Spleen (tissue), 7 donors: Measurements from ENCODE around the gene SSTR5.

Source experiments
- CTCF ChIP-seq, 11 experiments: fragments of 200-600 bp in 7 of 11; fragments of 450-650 bp in 4 of 11; sonication (generic) in 4 of 11; IDR thresholded peaks in 8 of 11; conservative IDR thresholded peaks in 3 of 11; 1 replicate in 7 of 11; 2 replicates in 4 of 11; pipeline versions ENCODE4 v1.4.0 to v1.8.0; 2016 to 2021; ENCODE audit warnings: antibody characterized with exemption in 11 of 11, inconsistent platforms in 4 of 11, mild to moderate bottlenecking in 1 of 11
- POLR2A ChIP-seq, 3 donors: fragments of 450-650 bp; IDR thresholded peaks; one replicate each; pipeline ENCODE4 v1.5.1; 2017; ENCODE audit warnings: antibody characterized with exemption in 3 of 3, mild to moderate bottlenecking in 1 of 3
- donor health status: DM: no; HTN: no; CAD: no; lungs with moderate emphysema.
- donor health status: DM: no; HTN: no; CAD: no.
- donor health status: DM: no; HTN: no; CAD: no.

DNA sequence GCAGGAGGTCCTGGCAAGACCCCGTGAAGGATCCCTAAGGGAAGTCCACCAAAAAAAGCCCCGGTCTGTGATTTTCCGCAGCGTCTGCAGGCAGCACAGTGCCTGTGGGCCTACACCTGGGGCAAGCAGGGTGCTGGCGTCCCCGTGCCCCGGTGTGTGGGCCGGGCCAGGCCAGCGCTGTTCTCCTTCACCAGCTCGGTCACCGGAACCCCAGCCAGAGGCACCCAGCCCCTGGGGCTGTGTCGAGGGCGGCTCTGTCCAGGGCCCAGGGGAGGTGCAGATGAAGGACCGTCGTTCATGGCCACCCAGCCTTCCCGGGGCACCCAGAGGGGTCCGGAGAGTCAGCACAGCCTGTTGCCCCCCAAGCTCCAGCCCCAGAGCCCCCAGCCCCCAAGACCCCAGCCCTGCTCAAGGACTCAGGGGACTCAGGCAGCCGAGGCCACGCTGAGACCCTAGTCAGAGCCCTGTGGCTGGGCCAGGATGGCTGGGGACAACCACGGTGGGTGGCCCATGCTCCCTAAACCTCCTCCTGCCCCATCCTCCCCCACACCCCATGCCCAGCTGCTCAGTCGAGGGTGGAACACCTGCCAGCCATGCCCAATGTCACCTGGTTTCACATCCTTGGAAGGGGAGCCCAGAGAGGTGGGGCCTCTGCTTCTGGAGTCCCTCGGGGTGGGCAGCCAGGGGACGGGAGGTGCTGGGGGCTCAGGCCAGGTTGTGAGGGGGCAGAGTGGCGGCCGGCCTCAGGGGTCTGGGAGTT lies 29.2 kb downstream of the SSTR5 start:
- TF ChIP-seq CTCF (IDR thresholded peaks at IDR 0.05 in 8 of 11, conservative IDR thresholded peaks at IDR 0.05 in 3 of 11) (no peak), POLR2A (IDR thresholded peaks at IDR 0.05) (no peak)
